SIG-M5 treated with dmso at 0.1 percent for 504 hours (cell line): ENCODE data around the gene OR4C6.

Experiments
- DNase-seq: peaks from one replicate; lab custom pipeline; 2025; ENCODE audit not compliant: unreplicated experiment; lab: John Stamatoyannopoulos, UW

OR4C6 gene

GRCh38 chr11:55661901-55662300 lies at the start of gene OR4C6:
OR4C6 (plus strand) TSS chr11:55662201; CDS start chr11:55665167, 2,966 bp downstream.
- DNase-seq = no peak

- DNase-seq = no peak
These were observed 37.5 kb upstream of the OR4C6 start for GRCh38 chr11:55624531-55624930.

GRCh38 chr11:55634813-55635212 lies 27.2 kb upstream of the OR4C6 start, which contains the start of gene OR4P4:
OR4P4 (plus strand) TSS chr11:55635113.
- no peak for DNase-seq

GRCh38 chr11:55648027-55648426 lies 14.0 kb upstream of the OR4C6 start, which contains the start of gene OR4S2:
OR4S2 (plus strand) TSS chr11:55648327; CDS start chr11:55650904, 2,577 bp downstream.
- no peak for DNase-seq

- DNase-seq = no peak
These were observed 9.4 kb upstream of the OR4C6 start for GRCh38 chr11:55652560-55652959.

GRCh38 chr11:55655096-55655495 lies 6.9 kb upstream of the OR4C6 start:
- DNase-seq = no peak

GRCh38 chr11:55658031-55658573 lies 3.9 kb upstream of the OR4C6 start:
- DNase-seq = no peak

- DNase-seq = no peak
These were observed 3.4 kb upstream of the OR4C6 start for GRCh38 chr11:55658608-55659007.

GRCh38 chr11:55669376-55669775 lies 7.4 kb downstream of the OR4C6 start:
- no peak for DNase-seq

- no peak for DNase-seq
These were observed 11.9 kb downstream of the OR4C6 start for GRCh38 chr11:55673860-55674259.

GRCh38 chr11:55697817-55698216 lies 35.8 kb downstream of the OR4C6 start:
- DNase-seq = no peak

GRCh38 chr11:55701429-55701828 lies 39.4 kb downstream of the OR4C6 start:
- no peak for DNase-seq

- peak; percentile 49 for DNase-seq
These were observed 45.0 kb downstream of the OR4C6 start for GRCh38 chr11:55707029-55707428.

- DNase-seq = no peak
These were observed 53.2 kb downstream of the OR4C6 start for GRCh38 chr11:55714982-55715888.
